ENCODE results near the gene KIRREL2. TPM values are rescaled to one million over a fixed set of nuclear protein-coding genes. Genes with fewer than 3 reads are reported as not detected.
"Not testable (repeated sequence)": the region's sequence is repeated elsewhere in the genome, so short reads cannot be mapped to it uniquely, and the experiment has no call there.

Gene KIRREL2
- total RNA-seq, 1 experiment from 2014 or later = 0.17 TPM

DNA sequence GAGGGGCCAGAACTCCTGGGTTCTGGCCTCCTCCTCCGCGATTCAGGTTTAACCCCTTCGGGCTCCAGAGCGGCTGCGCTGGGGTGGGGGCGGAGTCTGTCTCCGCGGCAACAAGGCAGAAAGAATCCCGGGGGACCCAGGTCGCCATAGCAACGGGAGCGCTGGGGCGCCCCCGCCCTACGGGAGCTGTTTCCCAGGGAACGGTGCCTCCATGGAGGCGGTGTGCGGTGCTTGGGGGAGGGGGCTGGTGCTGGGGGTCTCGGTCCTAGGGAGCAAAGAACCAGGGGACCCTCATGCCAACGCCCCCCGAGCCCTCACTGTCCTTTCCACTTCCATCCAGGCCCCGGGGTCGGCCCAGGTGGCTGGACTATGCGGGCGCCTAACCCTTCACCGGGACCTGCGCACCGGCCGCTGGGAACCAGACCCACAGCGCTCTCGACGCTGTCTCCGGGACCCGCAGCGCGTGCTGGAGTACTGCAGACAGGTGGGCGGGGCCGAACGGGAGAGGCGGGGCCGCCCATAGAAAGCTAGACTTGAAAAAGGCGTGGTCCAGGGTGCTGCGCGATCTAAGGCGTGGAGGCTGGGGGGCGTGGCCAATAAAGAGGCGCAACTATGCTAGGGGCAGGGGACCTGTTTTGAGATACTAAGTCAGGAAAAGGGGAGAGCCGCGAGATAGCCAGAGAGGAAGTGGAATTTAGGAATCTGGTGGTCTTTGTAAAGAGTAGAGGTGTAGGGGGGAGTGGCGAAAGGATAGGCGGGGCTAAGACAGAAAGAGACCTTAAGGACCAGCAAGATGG lies 12.8 kb downstream of the KIRREL2 start:
- DNase-seq (ENCODE audit: low read depth) = peak; percentile 49

DNA sequence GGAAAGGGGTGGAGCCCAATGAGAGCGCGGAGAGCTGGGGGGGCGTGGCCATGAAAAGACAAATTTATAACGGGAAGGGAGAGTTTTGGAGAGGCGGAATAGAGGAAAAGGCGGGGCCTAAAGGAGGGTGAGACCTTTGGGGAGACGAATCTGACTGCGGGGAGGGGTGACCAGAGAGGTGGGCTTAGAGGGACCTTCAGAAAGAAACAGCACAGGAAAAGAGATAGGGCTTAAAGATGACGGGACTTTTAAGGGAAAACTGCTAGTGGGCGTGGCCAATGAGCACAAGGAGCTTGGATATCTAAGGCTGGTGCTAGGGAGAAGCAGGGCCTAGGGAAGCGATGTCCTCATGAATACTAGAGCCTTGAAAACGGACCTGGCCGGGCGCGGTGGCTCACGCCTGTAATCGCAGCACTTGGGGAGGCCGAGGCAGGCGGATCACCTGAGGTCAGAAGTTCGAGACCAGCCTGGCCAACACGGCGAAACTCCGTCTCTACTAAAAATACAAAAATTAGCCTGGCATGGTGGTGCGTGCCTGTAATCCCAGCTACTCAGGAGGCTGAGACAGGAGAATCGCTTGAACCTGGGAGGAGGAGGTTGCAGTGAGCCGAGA lies 13.5 kb downstream of the KIRREL2 start:
- not testable (repeated sequence) for DNase-seq (ENCODE audit: low read depth)

GRCh38 chr19:35870798-35871197 lies 14.1 kb downstream of the KIRREL2 start:
- no peak for DNase-seq (ENCODE audit: low read depth)

DNA sequence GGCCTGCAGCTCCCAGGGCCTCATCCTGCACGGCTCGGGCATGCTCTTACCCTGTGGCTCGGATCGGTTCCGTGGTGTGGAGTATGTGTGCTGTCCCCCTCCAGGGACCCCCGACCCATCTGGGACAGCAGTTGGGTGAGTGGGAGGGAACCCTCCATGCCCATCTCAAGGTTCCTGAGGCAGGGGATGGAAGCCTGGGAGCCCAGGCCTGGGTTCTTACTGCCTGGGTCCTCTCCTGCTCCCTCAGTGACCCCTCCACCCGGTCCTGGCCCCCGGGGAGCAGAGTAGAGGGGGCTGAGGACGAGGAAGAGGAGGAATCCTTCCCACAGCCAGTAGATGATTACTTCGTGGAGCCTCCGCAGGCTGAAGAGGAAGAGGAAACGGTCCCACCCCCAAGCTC lies 14.9 kb downstream of the KIRREL2 start:
- DNase-seq (ENCODE audit: low read depth) = no peak

- peak; percentile 12 for DNase-seq (ENCODE audit: low read depth)
Measured at GRCh38 chr19:35872180-35872579, 15.5 kb downstream of the KIRREL2 start.

DNA sequence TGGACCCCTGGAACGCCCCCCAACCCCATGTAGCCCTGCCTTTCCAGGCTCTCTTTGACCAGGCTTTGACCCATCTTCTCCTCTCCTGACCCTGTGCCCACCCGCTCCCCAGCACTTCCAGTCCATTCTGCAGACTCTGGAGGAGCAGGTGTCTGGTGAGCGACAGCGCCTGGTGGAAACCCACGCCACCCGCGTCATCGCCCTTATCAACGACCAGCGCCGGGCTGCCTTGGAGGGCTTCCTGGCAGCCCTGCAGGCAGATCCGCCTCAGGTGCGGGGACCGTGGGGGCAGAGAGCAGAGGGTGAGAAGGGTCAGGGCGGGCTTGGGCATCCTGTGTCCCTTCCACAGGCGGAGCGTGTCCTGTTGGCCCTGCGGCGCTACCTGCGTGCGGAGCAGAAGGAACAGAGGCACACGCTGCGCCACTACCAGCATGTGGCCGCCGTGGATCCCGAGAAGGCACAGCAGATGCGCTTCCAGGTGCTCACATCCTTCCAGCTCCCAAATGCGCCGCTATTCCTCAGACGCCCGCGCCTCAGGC lies 17.8 kb downstream of the KIRREL2 start:
- DNase-seq (ENCODE audit: low read depth) = no peak

GRCh38 chr19:35879068-35879467 lies 22.4 kb downstream of the KIRREL2 start:
- no peak for DNase-seq (ENCODE audit: low read depth)

DNA sequence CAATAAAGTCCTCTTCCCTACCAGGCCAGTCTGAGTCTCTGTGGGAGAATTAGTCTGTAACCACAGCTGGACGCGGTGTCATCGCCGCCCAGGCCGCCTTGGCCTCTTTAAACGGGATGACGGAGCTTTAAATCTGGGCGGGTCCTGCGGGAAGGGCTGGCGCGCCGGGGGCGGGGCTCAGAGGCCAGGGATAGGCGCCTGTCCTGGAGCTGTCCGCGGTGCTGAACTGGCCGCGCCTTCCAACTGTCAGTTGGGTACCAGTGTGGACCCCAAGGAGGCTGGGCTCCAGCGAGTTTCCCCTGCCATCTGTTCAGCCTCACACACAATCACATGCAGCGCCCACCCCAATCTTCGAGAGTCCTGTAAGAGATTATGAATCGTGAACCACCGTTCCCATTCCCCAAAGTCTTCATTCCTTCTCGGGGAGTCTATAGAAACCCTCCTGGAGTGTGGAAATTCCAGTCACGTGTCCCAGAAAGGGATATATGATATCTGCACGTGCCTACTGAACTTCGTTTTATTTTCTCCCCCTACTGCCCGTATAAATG lies 23.1 kb downstream of the KIRREL2 start:
- DNase-seq (ENCODE audit: low read depth) = peak; percentile 90

DNA sequence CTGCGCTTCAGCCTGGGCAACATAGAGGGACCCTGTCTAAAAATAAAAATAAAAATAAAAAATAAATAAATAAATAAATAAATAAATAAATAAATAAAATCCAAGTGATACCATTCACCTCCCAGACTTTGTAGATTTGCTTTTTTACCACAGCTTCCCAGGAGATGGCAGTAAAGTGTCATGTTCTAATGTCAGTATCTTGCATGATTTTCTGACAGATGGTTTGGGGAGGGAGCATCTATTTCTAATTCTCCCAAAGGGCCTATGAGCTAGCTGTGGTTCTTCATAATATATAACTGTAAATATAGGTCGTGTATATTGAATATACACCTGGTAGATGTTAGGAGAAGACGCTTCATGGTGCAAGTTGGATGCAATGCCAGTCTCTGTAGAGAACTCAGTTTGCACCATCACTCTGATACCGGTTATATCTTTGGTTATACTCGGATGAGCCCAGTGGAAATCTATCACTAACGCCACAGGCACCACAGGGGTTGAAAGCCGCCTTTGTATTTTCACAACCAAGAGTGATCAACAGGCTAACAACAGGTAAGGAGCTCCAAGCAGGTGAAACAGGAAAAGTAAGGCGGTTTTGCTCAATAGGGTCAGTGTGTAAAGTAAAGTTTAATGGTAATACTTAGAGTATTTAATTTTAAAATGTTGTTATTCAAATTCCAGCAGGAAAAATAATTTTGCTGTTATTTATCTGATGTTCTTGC lies 25.6 kb downstream of the KIRREL2 start:
- DNase-seq (ENCODE audit: low read depth) = peak; percentile 78

DNA sequence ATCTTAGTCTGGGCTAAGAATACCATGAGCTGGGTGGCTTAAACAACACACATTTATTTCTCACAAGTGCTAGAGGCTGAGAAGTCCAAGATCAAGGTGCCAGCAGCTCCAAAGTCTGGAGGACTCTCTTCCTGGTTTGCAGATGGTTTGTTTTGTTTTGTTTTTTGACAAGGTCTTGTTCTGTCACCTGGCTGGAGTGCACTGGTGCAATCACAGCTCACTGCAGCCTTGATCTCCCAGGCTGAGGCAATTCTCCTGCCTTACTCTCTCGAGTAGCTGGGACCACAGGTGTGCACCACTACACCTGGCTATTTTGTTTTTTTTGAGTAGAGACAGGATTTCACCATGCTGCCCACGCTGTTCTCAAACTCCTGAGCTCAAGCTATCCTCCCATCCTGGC lies 27.2 kb downstream of the KIRREL2 start:
- DNase-seq (ENCODE audit: low read depth) = no peak

GRCh38 chr19:35885225-35885738 lies 28.6 kb downstream of the KIRREL2 start:
- DNase-seq (ENCODE audit: low read depth) = no peak

- DNase-seq (ENCODE audit: low read depth) = no peak
Measured at GRCh38 chr19:35885904-35886303, 29.2 kb downstream of the KIRREL2 start.

DNA sequence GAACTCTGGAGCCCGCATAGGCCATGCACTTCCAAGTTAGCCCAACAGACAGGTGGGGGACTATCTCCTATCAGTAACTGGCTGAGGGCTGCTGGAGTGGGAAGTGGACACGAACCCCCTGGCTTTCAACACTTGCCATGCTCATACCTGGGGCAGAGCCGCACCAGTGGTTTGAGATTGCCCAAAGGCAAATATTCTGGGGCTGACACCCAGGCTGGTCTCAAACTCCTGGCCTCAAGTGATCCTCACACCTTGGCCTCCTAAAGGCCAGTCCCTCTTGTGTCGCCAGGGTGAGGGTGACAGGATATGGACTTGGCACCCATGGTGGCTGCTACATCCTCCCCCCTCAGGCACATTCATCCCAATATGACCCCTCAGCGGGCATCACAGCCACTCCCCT lies 30.5 kb downstream of the KIRREL2 start:
- no peak for DNase-seq (ENCODE audit: low read depth)

GRCh38 chr19:35888398-35888797 lies 31.7 kb downstream of the KIRREL2 start:
- no peak for DNase-seq (ENCODE audit: low read depth)

DNA sequence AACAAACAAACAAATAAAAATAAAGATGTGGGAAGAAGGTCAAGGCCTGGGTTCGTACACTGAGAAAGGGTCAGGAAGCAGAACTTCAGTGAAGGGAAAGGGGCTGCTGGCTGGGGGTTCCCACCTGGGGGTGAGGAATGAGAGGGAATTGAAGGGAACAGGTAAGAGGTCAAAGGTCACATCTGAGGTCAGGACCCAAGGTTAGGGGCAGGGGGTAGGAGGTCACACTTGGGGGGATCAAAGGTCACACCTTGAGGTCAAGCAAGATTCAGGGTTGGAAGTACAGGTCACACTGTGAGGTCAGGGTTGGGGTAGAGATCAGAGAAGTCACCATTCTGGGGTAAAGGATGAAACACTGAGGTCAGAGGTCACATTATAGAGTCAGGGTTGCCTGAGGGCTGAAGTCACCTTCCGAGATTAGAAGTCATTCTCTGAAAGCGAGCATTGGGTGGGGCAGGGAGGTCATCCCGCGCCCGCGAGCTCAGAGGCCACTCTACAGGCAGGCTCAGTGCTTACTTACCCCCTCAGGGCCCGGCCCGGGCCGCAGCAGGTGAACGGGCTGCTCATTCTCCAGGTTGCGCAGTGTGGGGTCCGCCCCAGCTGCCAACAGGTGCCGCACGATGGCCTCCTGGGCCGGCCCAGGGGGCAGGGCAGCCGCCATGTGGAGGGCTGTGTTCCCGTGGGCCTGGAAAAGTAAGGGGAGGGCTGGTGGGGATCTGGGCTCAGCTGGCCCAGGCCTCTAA lies 32.8 kb downstream of the KIRREL2 start:
- DNase-seq (ENCODE audit: low read depth) = no peak

- no peak for DNase-seq (ENCODE audit: low read depth)
Measured at GRCh38 chr19:35890113-35890650, 33.5 kb downstream of the KIRREL2 start.

DNA sequence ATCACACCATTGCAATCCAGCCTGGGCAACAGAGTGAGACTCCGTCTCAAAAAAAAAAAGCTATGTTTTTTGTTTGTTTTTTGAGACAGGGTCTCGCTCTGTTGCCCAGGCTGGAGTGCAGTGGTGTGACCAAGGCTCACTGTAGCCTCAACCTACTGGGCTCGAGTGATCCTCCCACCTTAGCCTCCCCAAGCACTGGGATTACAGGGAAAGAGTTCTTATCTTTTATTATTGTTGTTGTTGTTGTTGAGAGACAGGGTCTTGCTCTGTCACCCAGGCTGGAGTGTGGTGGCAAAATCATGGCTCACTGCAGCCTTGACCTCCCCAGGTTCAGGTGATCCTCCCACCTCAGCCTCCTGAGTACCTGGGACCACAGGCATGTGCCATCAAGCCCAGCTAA lies 35.1 kb downstream of the KIRREL2 start:
- not testable (repeated sequence) for DNase-seq (ENCODE audit: low read depth)

- no peak for DNase-seq (ENCODE audit: low read depth)
Measured at GRCh38 chr19:35894342-35894741, 37.6 kb downstream of the KIRREL2 start.

DNA sequence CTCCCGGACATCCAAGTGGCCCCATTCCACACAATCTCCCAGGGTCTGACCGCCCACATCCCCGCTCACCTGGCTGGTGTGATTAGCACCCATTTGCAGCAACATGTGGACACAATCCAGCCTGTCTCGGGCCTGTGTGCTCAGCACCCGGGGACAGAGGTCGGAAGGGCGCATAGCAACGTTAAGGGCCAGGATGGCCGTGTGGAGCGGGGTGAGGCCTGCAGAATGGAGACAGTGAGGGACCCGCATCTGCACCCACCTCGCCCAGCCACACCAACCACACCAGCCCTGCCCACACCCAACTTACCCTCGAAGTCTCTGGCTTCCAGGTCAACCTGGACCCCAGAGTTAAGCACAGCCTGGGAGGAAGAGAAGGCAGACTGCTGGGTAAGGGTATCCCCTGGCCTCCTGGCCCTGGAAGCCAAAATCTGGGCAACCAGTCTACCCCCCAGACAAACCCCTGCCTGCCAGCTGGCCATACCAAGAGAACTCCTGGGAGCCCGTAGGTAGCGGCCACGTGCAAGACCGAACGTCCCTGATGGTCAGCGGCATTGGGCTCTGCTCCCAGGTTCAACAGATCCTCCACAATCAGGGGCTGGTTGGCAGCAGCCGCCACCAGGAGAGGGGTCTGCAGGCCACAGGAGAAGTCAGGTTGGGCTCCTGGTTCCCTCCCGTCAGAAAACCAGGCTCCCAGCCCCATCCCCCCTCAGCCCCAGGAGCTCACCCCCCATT lies 39.4 kb downstream of the KIRREL2 start:
- no peak for DNase-seq (ENCODE audit: low read depth)

GRCh38 chr19:35896643-35897040 lies 39.9 kb downstream of the KIRREL2 start:
- no peak for DNase-seq (ENCODE audit: low read depth)
